Right hindlimb (tissue), 1 donor: ENCODE data around the gene SLAMF9.

Experiments used
- DNase-seq: peaks from one replicate; pipeline ENCODE4 v3.0.0-alpha.2; 2018

The SLAMF9 gene

DNA sequence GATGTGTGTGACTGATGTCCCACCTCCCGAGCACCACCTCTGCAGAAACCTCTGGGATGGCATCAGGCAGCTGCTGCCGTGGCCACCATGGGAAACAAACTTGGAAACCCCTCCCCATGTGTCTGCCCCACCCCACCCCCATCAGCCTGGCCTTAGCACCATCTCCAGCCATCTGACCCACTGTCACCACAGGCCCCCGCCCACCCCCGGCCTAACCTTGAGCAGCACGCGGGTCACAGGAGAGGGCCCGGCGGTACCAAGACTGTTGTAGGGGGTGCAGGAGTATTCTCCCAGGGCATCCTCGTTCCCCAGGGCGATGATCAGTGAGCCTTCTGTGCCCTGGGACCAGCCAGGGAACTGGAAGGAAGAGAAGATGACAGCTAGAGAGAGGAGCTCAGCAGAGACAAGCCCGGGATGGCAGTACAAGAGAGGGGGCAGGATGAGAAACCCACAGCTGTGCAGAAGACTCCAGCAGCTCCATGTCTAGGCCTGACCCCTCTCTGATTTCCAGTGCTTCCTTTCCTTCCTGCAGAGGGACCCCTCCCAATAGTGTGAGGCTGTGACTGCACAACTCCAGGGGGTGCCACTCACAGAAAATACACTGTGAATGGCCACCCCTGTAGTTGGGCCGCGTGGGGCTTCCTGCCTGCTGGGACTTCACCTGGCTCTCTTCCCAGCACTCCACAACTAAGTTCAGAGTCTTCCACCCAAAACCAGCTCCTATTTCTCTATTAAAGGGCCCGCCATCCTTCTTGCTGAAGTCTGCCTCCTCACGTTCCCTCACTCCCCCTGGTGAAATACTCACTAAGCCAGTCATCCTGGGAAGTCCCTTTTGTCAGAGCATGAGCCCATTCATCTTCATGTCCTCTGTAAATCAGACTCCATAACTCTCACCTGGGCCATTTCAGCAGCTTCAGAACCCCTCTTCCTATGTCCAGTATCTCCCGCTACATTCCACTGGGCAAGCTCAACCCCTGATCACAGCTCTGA lies 21.4 kb downstream of the SLAMF9 start:
- DNase-seq, result peak; percentile 18

DNA sequence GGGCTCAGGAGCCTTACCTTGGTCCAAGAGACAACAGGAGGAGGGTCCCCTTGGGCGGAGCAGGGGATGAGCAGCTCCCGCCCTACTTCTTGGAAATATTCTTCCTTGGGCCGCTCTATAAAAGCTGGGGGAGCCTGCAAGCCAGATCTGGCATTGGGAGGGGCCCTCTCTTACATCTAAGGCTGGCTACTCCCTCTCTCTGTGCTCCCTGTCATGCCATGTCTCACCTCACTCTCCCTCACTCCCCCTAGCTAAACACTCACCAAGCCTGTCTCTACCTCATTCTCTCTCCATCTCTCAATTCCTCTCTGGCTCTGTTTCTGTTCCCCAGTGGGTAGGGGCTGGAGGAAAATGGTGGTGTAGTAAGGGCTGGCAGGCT lies 22.3 kb downstream of the SLAMF9 start:
- DNase-seq, result no peak

DNA sequence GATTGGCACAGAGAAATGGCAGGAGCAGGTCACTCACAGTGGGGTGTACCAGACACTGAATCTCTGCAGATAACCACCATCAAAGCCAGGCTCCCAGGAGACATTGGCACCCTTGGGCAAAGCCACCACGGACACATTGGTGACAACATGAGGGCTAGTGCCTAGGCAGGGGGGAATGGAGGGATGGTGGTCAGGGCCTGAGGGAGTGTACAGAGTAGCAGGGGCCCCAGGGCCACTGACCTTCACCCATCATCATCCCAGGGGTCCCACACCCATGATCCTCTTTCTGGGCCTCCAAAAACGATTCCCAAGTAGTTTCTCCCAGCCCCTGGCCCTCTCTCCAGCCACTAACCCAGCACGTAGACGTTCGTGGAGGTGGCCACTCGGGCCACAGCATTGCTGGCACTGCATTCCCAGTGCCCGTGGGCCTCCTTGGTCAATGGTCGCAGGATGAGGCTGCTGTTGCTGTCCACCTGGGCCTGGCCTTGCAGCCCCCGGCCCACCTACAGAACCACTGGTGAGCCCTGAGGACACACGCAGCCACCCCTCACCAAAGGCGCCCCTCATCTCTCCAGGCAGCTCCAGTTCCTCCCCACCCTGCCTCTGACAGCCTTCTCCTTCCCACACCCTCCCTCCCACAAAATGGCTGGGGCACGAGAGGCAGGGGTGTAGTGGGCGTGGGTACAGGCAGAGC lies 22.8 kb downstream of the SLAMF9 start:
- DNase-seq, result no peak

DNA sequence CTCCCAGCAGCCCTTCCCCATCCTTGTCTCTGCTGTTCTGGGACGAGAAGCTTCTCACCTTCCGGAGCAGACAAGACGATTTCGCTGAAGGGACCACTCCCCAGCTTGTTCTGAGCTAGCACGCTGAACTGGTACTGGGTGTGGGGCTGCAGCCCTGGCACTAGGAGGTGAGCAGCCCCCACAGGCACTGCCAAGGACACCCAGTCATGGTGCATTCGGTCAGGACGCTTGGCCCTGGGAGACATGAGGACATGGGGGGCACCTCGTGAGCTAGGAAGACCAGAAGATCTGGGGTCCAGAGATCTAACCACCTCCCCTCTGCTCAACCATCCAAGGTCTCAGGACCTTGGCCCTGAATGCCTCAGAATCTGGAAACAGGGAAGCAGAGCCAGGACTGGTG lies 23.4 kb downstream of the SLAMF9 start:
- DNase-seq, result no peak

DNA sequence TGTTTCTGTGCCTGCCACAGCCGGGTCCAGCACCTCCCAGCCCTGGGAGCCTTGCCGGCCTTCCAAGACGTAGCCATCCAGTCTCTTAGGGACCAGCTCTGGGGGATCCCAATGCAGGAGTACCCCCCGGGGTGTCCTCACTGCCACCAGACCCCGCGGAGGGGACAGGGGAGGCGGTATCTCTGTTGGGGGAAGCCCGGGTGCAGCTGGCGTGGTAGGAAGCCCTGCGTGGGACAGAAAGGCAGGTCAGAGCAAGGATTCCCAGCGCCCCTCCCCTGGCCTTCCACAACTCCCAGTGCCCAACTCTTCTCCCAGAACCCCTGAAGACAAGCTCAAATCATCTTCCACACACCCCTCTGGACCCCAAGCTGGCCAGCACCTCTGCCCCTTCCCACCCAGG lies 23.8 kb downstream of the SLAMF9 start:
- DNase-seq, result no peak

DNA sequence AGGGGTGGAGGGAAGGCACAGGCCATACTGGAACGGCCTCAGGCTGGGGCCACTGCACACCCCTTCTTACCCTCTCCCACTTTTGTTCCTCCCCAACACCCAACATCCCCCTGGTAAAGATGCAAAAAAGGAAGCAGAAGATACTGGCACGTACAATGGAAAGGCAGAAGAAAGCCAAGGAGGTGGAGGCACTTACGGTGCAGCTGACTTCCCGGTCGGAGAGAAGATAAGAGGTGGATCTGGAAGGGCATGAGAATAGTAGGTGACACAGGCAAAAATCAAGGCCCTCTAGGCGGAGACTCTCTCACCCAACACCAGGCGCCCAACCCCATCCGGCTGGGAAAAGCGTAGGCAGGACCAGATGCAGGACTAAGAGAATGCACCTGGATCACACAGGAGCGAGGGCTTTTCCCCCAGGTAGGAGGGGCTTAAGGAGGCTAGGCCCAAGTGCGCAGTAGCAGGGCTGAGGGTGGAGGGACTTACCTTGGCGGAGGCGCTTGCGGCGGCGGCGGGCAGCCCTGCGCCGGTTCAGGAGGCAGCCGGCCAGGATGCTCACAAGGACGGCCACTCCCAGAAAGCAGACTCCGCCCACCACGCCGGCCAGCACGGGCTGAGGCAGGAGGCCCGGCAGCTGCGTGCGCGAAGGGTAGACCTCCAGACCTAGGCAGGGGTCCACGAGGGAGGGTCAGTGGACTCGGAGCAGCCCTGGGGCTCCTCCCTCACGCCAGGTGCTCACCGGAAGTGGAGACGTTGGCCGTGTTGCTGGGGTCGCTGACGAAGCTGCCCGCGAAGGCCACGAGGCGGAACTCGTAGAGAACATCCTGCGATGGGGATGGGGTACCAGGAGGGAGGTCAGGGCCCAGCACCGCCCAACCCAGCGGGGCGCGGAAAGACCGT lies 24.6 kb downstream of the SLAMF9 start:
- DNase-seq, result no peak

DNA sequence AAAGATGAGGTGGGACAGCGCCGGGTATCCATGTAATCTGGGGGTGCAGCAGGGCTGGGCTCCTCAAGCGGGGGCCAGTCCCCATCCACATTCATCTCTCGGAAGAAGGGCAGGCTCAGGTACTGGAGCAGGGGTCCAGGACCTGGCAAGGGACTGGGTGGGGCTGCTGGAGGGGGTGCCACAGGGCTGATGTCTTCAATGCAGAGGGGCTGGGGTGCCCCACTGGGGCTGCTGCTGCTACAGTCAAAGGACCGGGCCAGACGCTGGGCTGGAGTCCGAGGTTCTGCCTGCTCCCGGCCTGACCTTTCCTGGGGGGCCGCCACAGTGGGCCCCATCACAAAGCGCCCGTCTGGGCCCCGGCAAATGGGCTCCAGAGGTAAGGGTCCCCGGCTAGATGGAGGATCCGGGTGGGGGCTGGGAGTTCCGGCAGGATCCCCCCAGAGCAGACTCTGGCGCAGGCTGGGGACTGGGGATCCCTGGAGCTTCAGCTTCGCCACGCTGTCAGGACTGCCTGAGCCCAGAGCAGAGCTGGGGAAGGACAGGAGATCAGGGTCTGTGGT lies 25.5 kb downstream of the SLAMF9 start:
- no peak for DNase-seq

DNA sequence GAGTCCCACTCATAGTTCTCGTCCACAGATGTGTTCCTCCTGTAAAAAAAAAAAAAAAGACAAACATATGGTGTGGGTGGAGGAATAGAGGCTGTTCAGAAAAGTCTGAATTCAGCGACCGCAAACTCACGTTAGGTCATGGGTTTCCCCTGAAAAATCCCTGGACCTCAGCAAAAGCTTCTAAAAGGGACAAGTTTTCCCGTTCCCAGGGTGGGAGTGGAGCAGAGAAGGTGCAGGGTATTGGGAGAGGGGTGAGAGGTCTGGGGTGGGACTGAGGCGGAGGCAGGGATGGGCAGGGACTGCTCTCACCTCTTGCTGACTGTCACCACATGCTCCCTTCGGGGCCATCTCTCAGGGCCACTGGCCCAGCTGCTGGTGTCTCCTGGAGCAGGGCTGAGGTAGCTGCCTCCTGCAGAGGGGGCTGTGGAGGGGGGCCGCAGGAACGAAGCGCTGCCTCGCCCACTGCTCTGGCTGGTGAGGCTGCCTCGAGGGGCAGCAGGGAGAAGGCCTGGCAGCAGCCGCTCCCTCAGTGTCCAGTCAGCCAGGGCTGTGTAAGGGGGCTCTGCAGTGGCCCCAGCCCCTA lies 26.1 kb downstream of the SLAMF9 start:
- no peak for DNase-seq

DNA sequence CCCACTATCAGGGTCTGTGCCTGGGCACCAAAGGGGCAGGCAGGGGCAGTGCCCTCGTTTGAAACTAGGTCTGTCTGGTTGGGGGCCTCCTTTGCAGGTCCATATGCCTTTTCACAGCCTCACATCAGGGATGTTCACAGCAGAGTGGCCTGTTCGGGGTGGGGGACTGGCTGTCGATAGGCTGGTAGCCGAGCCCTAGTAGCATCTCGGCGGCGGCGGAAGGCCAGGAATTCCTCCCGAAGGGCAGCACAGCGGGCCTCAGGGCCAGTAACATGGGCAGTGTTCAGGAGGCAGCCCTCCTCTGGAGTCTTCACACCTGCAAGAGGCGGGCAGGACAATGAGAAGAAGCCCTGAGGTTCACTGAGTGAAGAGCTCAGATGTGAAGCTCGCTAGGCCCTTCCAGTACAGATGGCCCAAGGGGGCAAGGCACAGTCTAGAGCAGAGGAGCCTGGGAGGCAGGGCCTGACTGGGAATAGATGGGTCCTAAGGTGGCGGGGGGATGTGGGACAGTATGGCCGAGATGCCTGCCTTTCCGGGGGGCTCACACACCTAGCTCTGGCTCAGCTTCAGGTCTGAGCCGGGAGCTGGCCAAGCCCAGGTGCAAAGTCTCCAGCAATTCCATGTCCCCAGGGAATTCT lies 26.7 kb downstream of the SLAMF9 start:
- no peak for DNase-seq

DNA sequence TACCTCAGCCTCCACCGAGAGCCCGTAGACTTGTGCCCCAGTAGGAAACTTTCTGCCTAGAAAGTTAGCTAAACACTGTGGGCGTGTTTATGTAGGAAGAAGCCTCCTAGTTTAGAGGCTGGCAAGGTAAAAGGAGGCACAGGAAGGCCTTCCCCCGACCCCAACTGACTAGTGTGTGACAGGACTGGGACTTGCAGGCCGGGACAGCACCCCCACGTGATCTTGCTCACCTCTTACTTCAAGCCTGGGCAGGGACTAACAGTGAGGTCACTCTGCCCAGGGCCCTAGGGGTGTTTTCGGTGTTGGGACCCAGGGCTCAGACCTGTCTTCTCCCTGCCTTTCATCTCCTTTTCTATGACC lies 28.3 kb downstream of the SLAMF9 start:
- no peak for DNase-seq

DNA sequence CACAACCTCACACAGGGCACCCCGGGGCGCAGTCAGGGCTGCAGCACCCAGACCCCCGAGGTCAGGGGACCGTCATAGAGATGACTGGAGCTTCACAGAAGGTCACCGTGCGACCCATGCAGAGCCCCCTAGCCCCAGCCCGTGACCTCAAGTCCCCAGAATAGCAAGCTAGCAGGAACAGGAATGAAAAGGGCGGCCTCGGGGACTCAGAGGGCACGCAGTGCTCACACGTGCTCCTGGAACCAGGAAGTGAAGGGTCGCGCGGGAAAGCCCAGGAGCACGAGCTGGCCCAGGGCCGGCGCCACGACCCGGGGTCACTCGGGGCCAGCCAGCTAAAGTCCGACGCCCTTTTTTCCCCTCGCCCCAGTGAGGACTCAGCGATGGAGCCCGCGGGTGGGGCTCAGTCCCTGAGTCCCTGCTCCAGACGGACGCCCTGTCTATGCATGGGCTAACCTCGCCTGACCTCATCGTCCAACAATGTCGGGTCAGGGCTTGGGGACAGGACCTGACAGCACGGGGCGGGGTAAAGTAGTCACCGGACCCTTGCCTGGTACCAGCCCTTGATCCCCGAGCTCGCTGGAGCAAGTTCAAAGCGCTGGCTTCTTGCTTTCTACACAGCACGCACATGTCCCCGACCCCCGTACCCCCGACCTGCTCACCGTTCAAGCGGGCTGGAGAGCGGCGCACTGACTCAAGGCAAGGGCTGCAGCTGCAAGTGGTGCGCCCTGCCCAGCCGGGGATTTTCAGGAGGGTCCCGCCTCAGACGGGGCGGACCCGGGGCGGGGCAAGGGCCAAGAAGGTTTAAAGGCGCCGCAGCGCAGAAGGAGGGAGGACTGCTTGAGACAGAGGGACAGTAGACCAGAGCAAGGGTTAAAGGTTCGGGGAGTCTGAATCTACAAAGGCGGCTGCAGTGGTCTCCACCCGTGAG lies 29.0 kb downstream of the SLAMF9 start, which contains the start of gene TAGLN2:
Gene TAGLN2 (minus strand): TSS at position 717 of the 928 bp plus-strand sequence. CDS start 4,998 bp downstream, outside the sequence.
- DNase-seq, result peak; percentile 96

DNA sequence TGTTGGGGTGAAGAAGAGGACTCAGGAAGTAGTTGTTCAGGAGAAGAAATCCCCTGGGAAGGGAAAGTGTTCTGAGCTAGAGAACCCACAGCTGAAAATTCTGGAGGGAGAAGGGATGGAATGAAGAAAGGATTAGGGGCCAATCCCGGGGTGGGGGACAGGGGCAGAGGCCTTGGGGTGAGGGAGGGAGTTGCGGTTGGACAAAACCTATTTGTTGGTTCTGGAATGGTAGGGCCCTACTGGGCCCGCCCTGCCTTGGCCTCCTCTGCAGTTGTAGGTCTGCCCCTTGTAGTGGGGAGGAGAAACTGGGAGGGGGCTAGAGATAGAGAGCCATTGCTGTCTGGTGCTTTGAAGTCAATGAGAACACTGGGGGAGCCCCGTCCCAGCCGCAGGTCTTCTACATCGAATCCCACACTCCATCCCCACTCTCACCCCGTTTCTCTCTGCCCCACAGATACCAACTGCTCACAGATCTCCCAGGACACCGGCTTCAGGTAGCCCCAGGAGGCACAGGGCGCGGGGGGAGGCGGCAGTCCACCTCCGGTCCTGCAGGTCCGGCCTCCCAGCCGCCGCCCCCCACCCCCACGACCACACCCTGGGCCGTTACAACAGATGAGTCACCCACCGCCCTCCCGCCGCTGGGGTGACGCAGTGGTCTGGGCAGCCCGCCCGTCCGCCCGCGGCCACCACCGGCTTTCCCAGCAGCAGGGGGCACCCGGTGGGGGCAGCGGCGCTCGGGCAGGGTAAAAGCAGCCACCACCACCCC lies 29.8 kb downstream of the SLAMF9 start:
- DNase-seq, result peak; percentile 91

DNA sequence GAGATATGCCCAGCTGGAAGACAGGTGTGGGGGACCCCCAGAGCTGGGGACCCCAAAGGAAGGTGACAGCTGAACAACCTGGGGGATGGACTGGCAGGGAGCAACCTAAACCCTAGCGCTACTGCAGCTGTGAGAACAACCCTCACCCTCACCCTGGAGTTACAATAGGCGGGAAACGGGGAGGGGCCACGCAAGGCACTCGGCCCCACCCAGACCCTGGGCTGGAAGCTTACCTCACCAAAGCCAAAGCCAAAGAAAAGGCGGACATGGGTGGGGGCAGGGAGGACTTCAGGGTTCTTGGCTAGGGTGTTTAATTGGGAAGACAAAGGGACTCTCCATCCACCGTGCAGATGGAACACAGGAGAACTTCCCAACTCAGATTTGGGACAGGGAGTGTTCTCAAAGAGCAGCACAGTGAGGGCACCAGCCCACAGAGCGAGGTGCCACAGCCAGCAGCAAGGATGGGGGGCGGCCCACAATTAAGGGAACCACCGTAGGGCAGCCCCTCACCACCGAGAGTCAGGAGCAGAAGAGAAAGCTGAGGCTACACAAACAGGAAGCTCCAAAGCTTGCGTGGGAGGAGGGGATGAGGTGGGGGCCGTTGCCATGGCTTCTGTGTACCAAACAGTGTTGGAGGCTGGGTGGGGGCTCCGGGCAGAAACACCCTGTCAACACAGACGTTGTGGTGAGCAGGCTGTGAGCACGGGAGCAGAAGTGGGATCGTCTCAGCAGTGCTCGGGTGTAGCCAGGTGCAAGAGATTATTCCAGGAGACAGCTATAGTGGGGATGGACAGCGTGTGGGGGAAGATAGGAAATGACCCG lies 30.6 kb downstream of the SLAMF9 start:
- DNase-seq, result peak; percentile 92

DNA sequence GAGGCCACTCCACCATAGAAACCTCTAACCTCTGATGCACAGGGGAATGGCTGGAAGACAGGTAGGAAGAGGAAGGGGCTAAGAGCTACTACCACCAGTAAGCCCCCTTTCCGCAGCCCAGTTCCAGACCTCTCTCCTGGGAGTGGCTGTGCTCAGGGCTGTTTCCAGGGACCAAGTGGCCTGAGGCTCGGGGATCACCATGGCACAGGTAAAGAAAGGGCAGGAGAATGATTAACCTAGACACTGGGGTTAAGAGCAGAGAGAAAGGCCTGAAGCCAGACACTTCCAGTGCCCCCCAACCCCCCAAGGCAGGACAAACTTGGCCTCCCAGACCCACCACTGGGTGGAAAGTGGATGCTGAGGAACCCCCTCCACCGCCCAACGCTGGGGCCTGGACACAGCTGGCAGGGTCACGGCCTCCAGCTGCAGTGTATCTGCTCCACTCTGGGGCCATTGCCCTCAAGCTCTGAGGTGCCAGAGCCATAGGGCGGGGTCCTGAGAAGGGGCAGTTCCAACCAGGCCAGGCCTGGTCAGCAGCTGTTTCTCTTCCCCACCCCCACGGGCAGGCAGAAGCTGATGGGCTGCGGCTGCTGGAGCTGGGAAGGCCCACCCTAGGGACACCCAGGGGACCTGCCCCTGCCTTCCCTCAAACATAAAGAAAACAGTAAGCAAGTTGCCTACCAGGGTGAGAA lies 31.4 kb downstream of the SLAMF9 start:
- peak; percentile 88 for DNase-seq

DNA sequence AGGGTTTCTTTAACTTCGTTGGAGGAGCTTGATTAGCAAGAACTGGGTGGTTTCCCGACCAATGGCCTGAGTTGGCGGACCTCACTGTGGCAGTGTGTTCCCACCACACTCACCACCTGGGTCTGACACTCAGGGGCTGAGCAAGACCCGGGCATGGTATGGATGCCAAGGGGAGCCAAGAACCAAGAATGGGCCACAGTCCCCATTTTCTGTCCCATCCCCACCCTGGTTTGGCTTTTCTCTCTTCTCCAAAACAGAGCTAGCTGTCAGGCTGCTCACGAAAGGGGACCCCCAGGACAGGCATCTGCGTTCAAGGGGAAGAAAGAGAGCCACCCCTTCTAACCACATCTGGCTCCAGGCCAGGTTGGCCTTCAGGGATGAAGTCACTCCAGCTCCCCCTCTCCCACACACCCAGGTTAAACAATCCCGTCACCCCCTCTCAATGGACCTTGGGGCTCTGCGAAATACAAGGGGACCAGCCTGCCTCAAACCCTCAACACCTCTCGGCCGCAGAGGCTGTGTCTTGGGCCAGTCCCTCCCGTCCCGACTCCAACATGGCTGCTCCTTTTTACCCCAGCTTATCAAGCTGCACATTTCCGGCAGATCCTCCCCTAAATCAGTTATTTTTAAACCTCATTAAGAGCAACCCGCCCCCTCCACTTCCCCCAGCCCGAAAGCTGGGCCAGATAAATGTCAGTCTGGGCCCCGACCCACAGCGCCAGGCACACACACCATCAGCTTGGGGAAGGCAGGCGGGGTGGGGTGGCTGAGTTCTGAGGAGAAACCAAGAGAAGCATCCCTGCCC lies 32.1 kb downstream of the SLAMF9 start:
- DNase-seq, result no peak

DNA sequence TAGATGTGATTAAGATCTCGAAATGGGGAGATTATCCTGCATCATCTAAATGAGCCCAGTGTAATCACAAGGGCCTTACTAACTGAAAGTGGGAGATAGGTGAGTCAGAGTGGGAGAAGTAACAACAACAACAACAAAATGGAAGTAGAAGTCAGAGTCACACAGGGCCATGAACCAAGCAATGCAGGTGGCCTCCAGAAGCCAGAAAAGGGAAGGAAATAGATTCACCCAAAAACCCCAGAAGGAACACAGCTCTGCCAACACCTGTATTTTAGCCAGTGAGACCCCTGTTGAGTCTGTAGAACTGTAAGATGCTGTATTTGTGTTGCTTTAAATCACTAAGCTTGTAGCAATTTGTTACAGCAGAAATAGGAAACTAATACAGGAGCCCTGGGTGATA lies 32.8 kb downstream of the SLAMF9 start:
- DNase-seq, result no peak

DNA sequence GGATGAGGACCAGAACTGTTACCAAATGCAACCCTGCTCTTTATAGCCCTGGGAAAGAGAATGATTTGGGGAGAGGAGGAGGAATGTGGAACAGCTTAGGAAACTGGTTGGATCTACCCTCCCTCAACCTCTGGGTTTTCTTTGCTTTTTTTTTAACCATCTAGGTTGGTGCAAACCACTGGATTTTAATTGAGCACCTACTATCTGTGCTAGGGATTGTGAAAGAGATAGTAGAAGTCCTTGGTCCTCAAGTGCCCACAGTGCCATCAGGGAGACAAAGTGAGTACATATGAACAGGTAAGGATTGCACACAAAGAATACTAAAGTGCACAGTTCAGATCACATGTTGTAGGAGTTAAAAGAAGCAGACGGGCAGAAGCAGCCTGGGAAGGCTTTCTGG lies 33.4 kb downstream of the SLAMF9 start:
- DNase-seq, result no peak
